ENCODE data around the gene IFNA8. TPM values are rescaled to one million over a fixed set of nuclear protein-coding genes. Genes with fewer than 3 reads are reported as not detected.
A peak's percentile ranks its signal among the peaks of the same experiment; 100 is the strongest.

The IFNA8 gene
- total and polyA plus RNA-seq, 2 of the 8 experiments (the other 6 are each of a cell fraction or from before 2014, with no cell fraction given): not detected

DNA sequence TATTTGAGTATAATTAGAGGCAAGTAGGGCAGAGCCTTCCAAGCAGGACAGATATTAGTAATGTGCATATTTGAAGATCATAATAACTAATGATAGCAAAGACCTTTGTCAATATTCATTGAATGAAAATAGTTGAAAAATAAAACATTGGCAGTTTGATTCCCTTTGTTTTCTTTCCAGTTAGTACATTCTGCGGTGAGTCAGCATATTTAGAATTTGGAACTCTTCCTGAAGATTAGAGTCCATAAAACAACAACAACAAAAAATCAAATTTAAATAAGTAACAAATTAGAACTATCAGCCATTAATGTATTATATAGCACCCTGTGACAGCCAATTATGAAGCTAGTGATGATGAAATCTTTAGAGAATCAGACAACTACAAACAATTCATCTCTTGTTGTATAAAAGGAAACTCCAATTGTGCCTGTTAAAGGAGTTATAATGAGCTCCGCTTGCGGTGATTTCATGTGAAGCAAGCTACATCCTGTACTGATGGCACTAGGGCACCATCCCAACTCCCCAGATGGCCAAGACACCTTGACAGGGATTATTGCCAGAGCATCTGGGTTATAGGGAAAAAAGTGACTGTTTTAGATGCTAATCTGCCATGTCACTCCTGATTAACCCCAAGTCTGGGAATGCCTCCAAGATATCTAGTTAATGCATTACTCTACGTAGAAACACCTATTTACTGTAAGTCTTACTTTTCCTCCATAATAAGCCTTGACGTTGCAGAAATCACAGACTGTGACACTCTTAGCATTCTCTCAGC is 6.8 kb downstream of the IFNA8 start:
- no peak overlapping the region for H2BK15ac ChIP-seq (ENCODE audit: low read length)
- DNase-seq (ENCODE audit: low read depth in 1 of 2, low spot score in 2 of 2) (no peak), FAIRE-seq (no peak)
- no peak overlapping the region for H3K18ac ChIP-seq (ENCODE audit: extremely low read depth, low read length)
- no peak overlapping the region for H2AK5ac ChIP-seq (ENCODE audit: low read depth, low read length)
- no peaks in the 10 kb centered on the region for H3K23me2 ChIP-seq (ENCODE audit: low read depth, low read length)
- no peak overlapping the region for H4K91ac ChIP-seq (replicated peaks; ENCODE audit: insufficient read length, low read length)
- WGBS, 2 experiments (ENCODE audit: extremely low coverage in 1 of 2, insufficient coverage in 1 of 2, insufficient read length in 1 of 2, insufficient replicate concordance in 2 of 2, low coverage in 1 of 2, low lambda C conversion rate in 2 of 2, missing lambda C conversion rate in 1 of 2): 92% methylated on average over 5 of the region's 5 CpGs; no CpG with 5 or more reads in 1 of the 2 experiments
- no peak overlapping the region for H3K56ac ChIP-seq (replicated peaks; ENCODE audit: insufficient read length, low read depth, low read length)
- no peaks in the 10 kb centered on the region for H3K36me3 ChIP-seq (ENCODE audit: control insufficient read depth in 2 of 4, insufficient read depth in 4 of 4, low read length in 3 of 4)
- no peak overlapping the region for H3K4ac ChIP-seq (replicated peaks; ENCODE audit: insufficient read length, low read depth, low read length)
- no peak overlapping the region for H3K14ac ChIP-seq (ENCODE audit: insufficient read length)
- H4K20me1 ChIP-seq (replicated peaks in 1 of 2; ENCODE audit: control insufficient read depth in 1 of 2, insufficient read depth in 2 of 2, low read length in 2 of 2): no peaks in the 10 kb centered on the region
- H3K9ac ChIP-seq (replicated peaks in 1 of 4; ENCODE audit: extremely low read depth in 1 of 4, low read depth in 3 of 4, low read length in 3 of 4): no peak overlapping the region
- no peaks in the 10 kb centered on the region for H3K9me3 ChIP-seq (ENCODE audit: insufficient read depth in 2 of 2, low read depth in 1 of 2, low read length in 1 of 2)
- no peak overlapping the region for H3K4me2 ChIP-seq (ENCODE audit: insufficient read depth in 1 of 2, low read depth in 2 of 2, low read length in 2 of 2)
- H2BK20ac ChIP-seq (ENCODE audit: low read length): no peak overlapping the region
- no peaks in the 10 kb centered on the region for H3K27me3 ChIP-seq (replicated peaks in 1 of 4; ENCODE audit: control insufficient read depth in 3 of 4, extremely low read depth in 1 of 4, insufficient read depth in 3 of 4, low read length in 3 of 4)
- TF ChIP-seq MAFK (IDR thresholded peaks at IDR 0.05; ENCODE audit: low read depth, low read length) (peak; percentile 82), PHF8 (conservative IDR thresholded peaks at IDR 0.05; ENCODE audit: low read depth, low read length) (no peak)
- no peak overlapping the region for H2BK12ac ChIP-seq (ENCODE audit: low read depth, low read length)
- ChIA-PET CTCF (ENCODE audit: partially characterized antibody) (interaction anchor here (0.9 to 1.7 kb wide), 6 partner anchors 19 to 152 kb away, joined by 3 to 9 read pairs (median 4); no protein-coding TSS in a partner anchor), POLR2A (ENCODE audit: partially characterized antibody) (interaction anchor here (1.0 kb wide), 1 partner anchor 8 kb away, joined by 3 read pairs; no protein-coding TSS in a partner anchor)
- H3K27ac ChIP-seq (ENCODE audit: low read depth, low read length): no peak overlapping the region
- H2AFZ ChIP-seq (ENCODE audit: low read length): no peak overlapping the region
- no peak overlapping the region for H3K23ac ChIP-seq (ENCODE audit: insufficient read length)
- H3K4me3 ChIP-seq (ENCODE audit: extremely low read depth in 1 of 4, insufficient read depth in 2 of 4, low read depth in 3 of 4, low read length in 4 of 4): no peak overlapping the region
- H3K79me2 ChIP-seq (ENCODE audit: control insufficient read depth in 1 of 2, insufficient read depth in 2 of 2, low read length in 2 of 2): no peaks in the 10 kb centered on the region
- no peaks in the 10 kb centered on the region for H3K4me1 ChIP-seq (replicated peaks in 1 of 4; ENCODE audit: control insufficient read depth in 3 of 4, insufficient read depth in 4 of 4, low read length in 3 of 4)
- H2BK5ac ChIP-seq (ENCODE audit: low read depth, low read length): no peak overlapping the region
- H2BK120ac ChIP-seq (replicated peaks; ENCODE audit: low read depth, low read length): no peak overlapping the region
- H4K8ac ChIP-seq (ENCODE audit: extremely low read depth, insufficient read depth, low read length): no peak overlapping the region
- no peak overlapping the region for H4K5ac ChIP-seq (ENCODE audit: insufficient read length, low read depth, low read length)
- no peaks in the 10 kb centered on the region for H3K79me1 ChIP-seq (ENCODE audit: low read depth, low read length)

Data from H1 (cell line).